Left forelimb (tissue), 1 donor: Measurements from ENCODE around the gene P2RY8.
"Not testable (repeated sequence)": the region's sequence is repeated elsewhere in the genome, so short reads cannot be mapped to it uniquely, and the experiment has no call there.

ENCODE experiments used
- DNase-seq: peaks from one replicate; pipeline ENCODE4 v3.0.0-alpha.2; 2018; ENCODE audit warnings: low spot score

P2RY8 gene

GRCh38 chrX:1537031-1537715 is at the start of gene P2RY8:
P2RY8 (minus strand) TSS chrX:1537185; CDS start chrX:1466558, 70,627 bp downstream.
- no peak for DNase-seq

GRCh38 chrX:1584237-1585011 is 47.4 kb upstream of the P2RY8 start:
- no peak for DNase-seq

- no peak for DNase-seq
Measured at GRCh38 chrX:1582686-1583437, 45.9 kb upstream of the P2RY8 start.

GRCh38 chrX:1581132-1581531 is 44.1 kb upstream of the P2RY8 start:
- no peak for DNase-seq

- no peak for DNase-seq
Measured at GRCh38 chrX:1578511-1579173, 41.7 kb upstream of the P2RY8 start.

- DNase-seq: no peak
Measured at GRCh38 chrX:1577845-1578244, 40.9 kb upstream of the P2RY8 start.

GRCh38 chrX:1576201-1576992 is 39.4 kb upstream of the P2RY8 start:
- DNase-seq: no peak

GRCh38 chrX:1574181-1574580 is 37.2 kb upstream of the P2RY8 start:
- not testable (repeated sequence) for DNase-seq

GRCh38 chrX:1564750-1565683 is 28.0 kb upstream of the P2RY8 start:
- no peak for DNase-seq

- not testable (repeated sequence) for DNase-seq
Measured at GRCh38 chrX:1564077-1564476, 27.1 kb upstream of the P2RY8 start.

- DNase-seq: no peak
Measured at GRCh38 chrX:1561164-1561563, 24.2 kb upstream of the P2RY8 start.

GRCh38 chrX:1558761-1559468 is 21.9 kb upstream of the P2RY8 start:
- no peak for DNase-seq

GRCh38 chrX:1557442-1557841 is 20.5 kb upstream of the P2RY8 start:
- not testable (repeated sequence) for DNase-seq

GRCh38 chrX:1555370-1555769 is 18.4 kb upstream of the P2RY8 start:
- DNase-seq: no peak

- no peak for DNase-seq
Measured at GRCh38 chrX:1554469-1555210, 17.7 kb upstream of the P2RY8 start.

GRCh38 chrX:1551959-1552546 is 15.1 kb upstream of the P2RY8 start:
- DNase-seq: no peak

- DNase-seq: no peak
Measured at GRCh38 chrX:1546691-1547251, 9.8 kb upstream of the P2RY8 start.

- DNase-seq: no peak
Measured at GRCh38 chrX:1545776-1546408, 8.9 kb upstream of the P2RY8 start.
